Mesodermal cell (in vitro differentiated cells): ENCODE data around the gene IMPACT.

ENCODE experiments used
- H3K27ac ChIP-seq: 2 replicates; pipeline ENCODE4 v1.7.0; 2013; ENCODE audit warnings: mild to moderate bottlenecking, low read depth, low read length, moderate library complexity; ENCODE audit not compliant: severe bottlenecking
- H3K36me3 ChIP-seq: 2 replicates; pipeline ENCODE4 v1.7.1; 2013; ENCODE audit warnings: mild to moderate bottlenecking, low read length, moderate library complexity; ENCODE audit not compliant: control insufficient read depth, insufficient read depth
- H3K4me1 ChIP-seq: one replicate; pipeline ENCODE4 v1.7.1; 2013; ENCODE audit warnings: mild to moderate bottlenecking, low read length; ENCODE audit not compliant: insufficient read depth, control insufficient read depth, poor library complexity, severe bottlenecking
- H3K4me3 ChIP-seq: 2 replicates; pipeline ENCODE4 v1.7.0; 2013; ENCODE audit warnings: low read length, control low read depth, mild to moderate bottlenecking; ENCODE audit not compliant: insufficient read depth, poor library complexity, severe bottlenecking; ENCODE audit errors: extremely low read depth
- H3K9me3 ChIP-seq: 2 replicates; pipeline ENCODE4 v1.7.1; 2013; ENCODE audit warnings: mild to moderate bottlenecking, low read length, moderate library complexity; ENCODE audit not compliant: control insufficient read depth
- WGBS, 2 experiments: methylation state at CpG; one replicate each; pipeline ENCODE4 v1.1.5; 2013; ENCODE audit warnings: missing lambda C conversion rate in 2 of 2; ENCODE audit not compliant: insufficient coverage in 2 of 2; 5-methylcytosine and 5-hydroxymethylcytosine counted together

Gene IMPACT

DNA sequence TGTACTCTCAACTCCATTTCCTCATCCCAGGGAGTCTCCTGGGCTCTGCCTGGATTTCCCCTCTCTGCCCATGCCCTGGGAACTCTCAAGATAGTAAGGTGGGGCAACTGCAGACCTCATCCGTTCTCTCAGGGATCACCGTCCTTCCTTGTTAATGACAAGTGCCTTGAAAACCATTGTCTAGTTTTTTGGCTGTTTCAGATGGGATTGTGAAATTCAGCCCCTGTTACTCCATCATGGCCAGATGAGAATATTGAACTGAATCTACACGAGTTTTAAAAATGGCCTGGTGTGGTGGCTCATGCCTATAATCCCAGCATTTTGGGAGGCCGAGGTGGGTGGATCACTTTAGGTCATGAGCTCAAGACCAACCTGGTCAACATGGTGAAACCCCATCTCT lies 33.3 kb downstream of the IMPACT start:
- H3K36me3 ChIP-seq: peaks cover 4% of the 10 kb centered on the region
- H3K4me1 ChIP-seq: no peaks in the 10 kb centered on the region
- no peak overlapping the region for H3K4me3 ChIP-seq
- WGBS, 2 experiments: 100% methylated on average over 2 to 3 of the region's 4 CpGs
- H3K27ac ChIP-seq: no peak overlapping the region
- no peaks in the 10 kb centered on the region for H3K9me3 ChIP-seq

DNA sequence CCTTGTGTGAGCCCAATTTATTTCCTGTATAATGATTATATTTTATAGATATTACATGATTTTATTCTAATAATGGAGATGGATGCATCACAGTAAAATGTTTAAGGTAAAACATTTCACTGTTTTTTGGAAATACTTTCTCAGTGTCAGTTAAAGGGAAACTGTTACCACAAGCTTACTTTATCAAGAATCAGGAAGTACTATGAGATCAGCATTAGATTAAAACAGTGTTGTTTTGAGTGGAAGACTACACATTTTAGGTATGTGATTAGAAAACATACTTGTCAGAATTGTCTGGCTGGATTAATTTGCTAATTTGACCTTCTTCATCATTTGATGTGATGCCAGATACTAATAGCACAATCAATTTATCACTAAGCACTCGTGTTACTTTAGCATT lies 33.9 kb downstream of the IMPACT start, which contains the start of gene HRH4:
Gene HRH4, plus strand, starts transcription at position 250 of the 400 bp plus-strand sequence. Its CDS starts 92 bp downstream, at position 342.
- no peaks in the 10 kb centered on the region for H3K4me1 ChIP-seq
- H3K9me3 ChIP-seq: no peaks in the 10 kb centered on the region
- WGBS, 2 experiments: no CpG with 5 or more reads among the region's 1 CpG
- no peak within 1 kb of the TSS for H3K27ac ChIP-seq
- H3K36me3 ChIP-seq: peaks cover 4% of the 10 kb centered on the region
- no peak within 1 kb of the TSS for H3K4me3 ChIP-seq

DNA sequence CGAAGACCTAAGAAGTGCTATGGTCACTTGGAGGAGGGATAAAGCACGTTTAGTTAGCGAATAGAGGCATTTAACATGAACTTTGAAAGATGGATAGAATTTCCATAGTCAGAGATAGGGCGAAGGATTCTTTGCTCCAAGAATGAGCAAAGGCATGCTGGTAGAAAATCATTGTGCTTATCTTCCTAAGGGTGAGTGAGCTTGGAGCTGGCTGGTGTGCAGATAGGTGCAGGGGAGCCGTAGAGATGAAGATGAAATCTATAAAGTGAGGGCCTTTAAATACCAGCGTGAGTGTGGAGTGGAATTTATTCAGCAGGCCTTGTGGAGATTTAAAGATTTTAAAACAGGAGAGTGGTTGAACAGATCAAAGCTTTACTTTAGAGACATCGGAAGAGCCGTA lies 35.5 kb downstream of the IMPACT start:
- WGBS, 2 experiments: 95 to 99% methylated on average over 7 to 8 of the region's 8 CpGs
- peaks cover 4% of the 10 kb centered on the region for H3K36me3 ChIP-seq

DNA sequence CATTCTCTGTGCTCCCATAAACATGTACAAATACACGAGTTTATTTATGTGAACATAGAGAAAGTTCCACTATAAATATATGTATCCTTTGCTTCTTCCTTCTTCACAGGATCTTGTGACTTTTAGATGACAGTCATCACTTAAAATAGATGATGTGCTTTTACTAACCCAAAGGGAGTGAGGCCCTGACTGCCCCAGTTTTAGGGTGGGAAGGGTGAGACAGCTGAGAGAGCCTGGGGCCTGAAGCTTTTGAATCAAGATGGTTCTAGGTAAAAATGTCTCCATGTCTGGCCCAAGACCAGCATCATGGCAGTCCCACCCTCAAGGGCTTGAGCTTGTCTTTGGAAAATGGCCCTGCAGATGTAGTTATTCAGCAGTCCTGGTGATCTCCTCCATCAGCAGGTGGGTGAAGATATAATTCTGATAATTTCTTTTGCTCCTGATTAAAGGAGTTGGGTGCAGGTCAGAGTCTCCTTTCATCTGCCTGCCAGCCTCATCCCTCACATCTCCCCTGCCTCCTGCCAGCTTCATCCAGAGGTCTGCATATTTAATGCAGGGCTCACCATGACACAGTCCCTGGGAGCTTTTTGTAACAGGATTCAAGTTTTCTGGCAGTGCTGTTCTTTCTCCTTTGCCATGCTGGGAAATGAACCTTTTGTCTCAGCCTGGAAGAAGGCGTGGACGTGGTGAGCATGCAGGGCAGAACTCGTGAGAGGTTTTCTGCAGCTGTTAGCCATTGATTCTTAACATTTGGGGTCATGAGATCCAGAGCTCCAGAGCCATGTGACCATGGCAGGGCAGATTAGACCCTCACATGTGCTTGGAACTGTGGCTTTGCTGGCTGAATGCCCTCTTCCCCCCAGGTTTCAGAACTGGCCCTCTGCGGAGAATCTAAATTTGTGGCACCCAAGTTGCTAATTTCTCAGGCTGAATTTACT lies 36.6 kb downstream of the IMPACT start:
- Histone ChIP-seq H3K4me3 (no peak overlapping the region), H3K27ac (no peak overlapping the region), H3K9me3 (no peaks in the 10 kb centered on the region), H3K4me1 (no peaks in the 10 kb centered on the region), H3K36me3 (peaks cover 4% of the 10 kb centered on the region)
- 73 to 90% methylated on average over 3 to 4 of the region's 5 CpGs for WGBS, 2 experiments

More for the DNA sequence above, 35.5 kb downstream of the IMPACT start:
- no peaks in the 10 kb centered on the region for H3K9me3 ChIP-seq
- H3K4me1 ChIP-seq: no peaks in the 10 kb centered on the region
- no peak overlapping the region for H3K27ac ChIP-seq
- no peak overlapping the region for H3K4me3 ChIP-seq

DNA sequence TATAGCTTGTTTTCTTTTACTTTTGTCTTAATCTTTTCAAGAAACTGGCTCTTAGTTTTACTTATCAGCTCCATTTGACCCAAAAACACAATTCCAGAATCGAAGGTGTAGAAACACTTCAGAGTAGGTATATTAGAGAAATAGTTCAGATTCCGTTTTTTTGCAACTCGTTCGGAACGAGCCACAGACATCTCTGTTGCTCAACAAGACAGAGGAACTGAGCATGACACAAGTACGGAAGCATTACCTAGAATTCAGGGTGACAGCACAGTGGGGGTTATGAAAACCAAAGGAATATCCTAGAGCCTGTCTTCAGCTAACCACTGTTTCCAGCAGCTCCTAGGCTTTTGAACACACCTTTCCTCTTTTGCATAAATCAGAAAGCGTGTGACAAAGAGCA lies 39.0 kb downstream of the IMPACT start:
- 93 to 96% methylated on average over 6 to 7 of the region's 7 CpGs for WGBS, 2 experiments
- Histone ChIP-seq H3K36me3 (no peaks in the 10 kb centered on the region), H3K4me1 (no peaks in the 10 kb centered on the region), H3K4me3 (no peak overlapping the region), H3K9me3 (no peaks in the 10 kb centered on the region), H3K27ac (no peak overlapping the region)

DNA sequence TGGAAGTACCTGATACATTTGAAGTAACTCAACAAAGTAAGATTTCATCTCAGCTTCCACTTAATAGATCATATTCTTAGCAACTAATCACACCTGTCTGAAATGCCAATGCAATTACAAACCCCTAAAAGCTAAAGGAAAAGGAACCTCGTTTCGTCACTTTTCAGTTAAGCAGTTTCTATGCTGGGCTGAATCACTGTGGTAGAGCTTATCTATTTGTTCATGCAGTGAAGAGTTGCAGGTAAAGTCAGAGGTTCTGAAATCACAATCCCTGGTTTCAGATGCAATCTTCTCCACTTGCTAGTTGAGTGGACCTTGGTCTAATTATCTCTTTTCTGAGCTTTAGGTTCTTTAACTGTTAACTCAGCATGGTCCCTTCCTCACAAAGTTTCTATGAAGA lies 40.3 kb downstream of the IMPACT start:
- no peak overlapping the region for H3K4me3 ChIP-seq
- no peaks in the 10 kb centered on the region for H3K36me3 ChIP-seq
- H3K4me1 ChIP-seq: no peaks in the 10 kb centered on the region
- H3K27ac ChIP-seq: no peak overlapping the region
- no CpG with 5 or more reads among the region's 2 CpGs for WGBS, 2 experiments
- H3K9me3 ChIP-seq: no peaks in the 10 kb centered on the region

DNA sequence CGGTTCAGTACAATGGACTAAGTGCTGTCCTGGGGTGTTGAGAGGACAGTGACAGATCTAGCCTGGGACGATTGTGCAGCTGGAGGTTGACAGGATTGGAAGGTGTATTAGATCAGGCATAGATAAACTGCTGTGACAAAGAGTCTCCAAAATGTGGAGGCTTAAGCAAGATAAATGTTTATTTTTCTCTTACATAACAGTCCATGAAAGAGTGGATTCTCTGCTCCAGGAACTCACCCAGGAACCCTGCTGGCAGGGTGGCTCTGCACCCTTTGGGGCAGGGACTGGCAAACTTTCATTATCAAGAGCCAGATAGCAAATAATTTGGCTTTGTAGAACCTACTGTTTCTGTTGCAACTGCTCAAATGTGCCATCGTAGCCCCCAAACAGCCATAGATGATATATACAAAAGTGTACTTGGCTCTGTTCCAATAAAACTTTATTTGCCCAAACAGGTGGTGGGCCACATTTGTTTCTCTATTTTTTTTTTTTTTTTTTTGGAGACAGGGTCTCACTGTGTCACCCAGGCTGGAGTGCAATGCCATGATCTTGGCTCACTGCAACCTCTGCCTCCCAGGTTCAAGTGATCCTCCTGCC lies 43.6 kb downstream of the IMPACT start:
- no peaks in the 10 kb centered on the region for H3K36me3 ChIP-seq
- no peak overlapping the region for H3K27ac ChIP-seq
- peaks cover 5% of the 10 kb centered on the region for H3K4me1 ChIP-seq
- no peaks in the 10 kb centered on the region for H3K9me3 ChIP-seq
- 72 to 92% methylated on average over 2 of the region's 3 CpGs for WGBS, 2 experiments
- H3K4me3 ChIP-seq: no peak overlapping the region

DNA sequence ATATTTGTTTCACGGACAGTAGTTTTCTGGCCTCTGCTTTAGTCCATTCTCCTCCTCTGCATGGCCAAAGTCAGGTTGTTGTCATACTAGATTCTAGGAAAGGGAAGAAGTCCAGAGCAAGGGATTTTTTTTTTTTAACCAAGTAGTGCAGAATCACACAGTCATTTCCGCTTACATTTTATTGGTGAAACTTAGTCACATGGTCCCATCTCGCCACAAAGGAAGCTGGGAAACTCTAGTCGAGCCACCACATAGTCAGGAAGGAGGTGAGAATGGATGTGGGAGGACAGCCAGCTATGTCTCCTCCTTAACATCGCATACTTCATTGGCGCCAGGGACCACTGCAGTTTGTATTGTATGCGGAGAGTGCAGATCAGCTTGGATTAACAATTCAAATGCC lies 44.3 kb downstream of the IMPACT start:
- 92 to 100% methylated on average over 3 of the region's 7 CpGs for WGBS, 2 experiments
- H3K36me3 ChIP-seq: no peaks in the 10 kb centered on the region
- H3K4me3 ChIP-seq: no peak overlapping the region
- peaks cover 5% of the 10 kb centered on the region for H3K4me1 ChIP-seq
- H3K27ac ChIP-seq: no peak overlapping the region
- H3K9me3 ChIP-seq: no peaks in the 10 kb centered on the region

DNA sequence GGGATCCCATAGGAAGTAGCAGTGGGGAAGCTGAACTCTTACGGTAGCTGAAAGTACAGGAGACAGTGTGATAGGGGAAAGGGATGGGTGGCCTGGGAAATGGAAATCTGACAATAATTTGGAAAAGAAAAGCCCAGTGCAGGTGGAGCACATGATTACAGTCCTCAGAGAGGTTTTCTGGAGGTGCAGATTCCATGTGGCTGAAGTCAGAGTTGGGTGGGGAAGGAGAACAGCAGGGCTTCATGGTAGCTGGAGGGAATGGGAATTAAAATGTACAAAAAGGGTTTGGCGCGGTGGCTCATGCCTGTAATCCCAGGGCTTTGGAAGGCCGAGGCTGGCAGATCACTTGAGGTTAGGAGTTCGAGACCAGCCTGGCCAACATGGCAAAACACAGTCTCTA lies 46.1 kb downstream of the IMPACT start:
- no peak overlapping the region for H3K4me3 ChIP-seq
- H3K4me1 ChIP-seq: peaks cover 5% of the 10 kb centered on the region
- H3K9me3 ChIP-seq: no peaks in the 10 kb centered on the region
- no peaks in the 10 kb centered on the region for H3K36me3 ChIP-seq
- H3K27ac ChIP-seq: no peak overlapping the region
- 75 to 93% methylated on average over 1 to 5 of the region's 5 CpGs for WGBS, 2 experiments

DNA sequence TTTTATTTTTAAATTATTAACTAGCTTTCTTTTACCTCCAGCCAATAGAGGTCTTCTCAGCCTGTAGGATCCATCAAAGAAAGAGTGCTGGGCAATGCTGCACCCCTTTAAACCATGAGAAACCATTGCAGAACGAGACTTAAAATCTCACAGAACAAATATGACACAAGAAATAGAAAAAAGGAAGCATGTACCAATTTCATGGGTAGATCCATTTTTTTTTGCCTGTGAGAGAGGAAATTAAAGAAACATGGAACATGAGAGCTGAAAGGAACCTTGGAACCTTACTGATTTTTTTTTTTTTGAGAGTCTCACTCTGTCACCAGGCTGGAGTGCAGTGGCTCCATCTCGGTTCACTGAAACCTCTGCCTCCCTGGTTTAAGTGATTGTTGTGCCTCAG lies 47.9 kb downstream of the IMPACT start:
- Histone ChIP-seq H3K36me3 (no peaks in the 10 kb centered on the region), H3K27ac (no peak overlapping the region), H3K4me1 (peaks cover 5% of the 10 kb centered on the region), H3K4me3 (no peak overlapping the region), H3K9me3 (no peaks in the 10 kb centered on the region)
- WGBS, 2 experiments: 83 to 100% methylated on average over 1 of the region's 2 CpGs
